GM13977 (cell line): ENCODE data around the gene CHD2.

Source experiments
- DNase-seq: peaks from one replicate; pipeline ENCODE4 v3.0.0; 2012; ENCODE audit warnings: low spot score
- CTCF ChIP-seq: IDR thresholded peaks from 2 replicates; pipeline ENCODE4 v1.5.1; 2012; ENCODE audit warnings: mild to moderate bottlenecking, control low read depth; ENCODE audit not compliant: insufficient read depth; ENCODE audit errors: extremely low read depth, missing control alignments
- in situ Hi-C: fragments of 300-500 bp; cut with MboI; formaldehyde crosslinking; loops from one replicate; pipeline ENCODE4 v1.12.0; 2022; ENCODE audit warnings: low sequenced_read_pairs, low pct_unique_long_range_greater_than_20kb, mixed read lengths, inconsistent platforms; ENCODE audit not compliant: unreplicated experiment

Gene CHD2

GRCh38 chr15:92929002-92929401 is 28.9 kb downstream of the CHD2 start:
- in situ Hi-C loops = no loop called here
- TF ChIP-seq CTCF = no peak
- DNase-seq = no peak

- no peak for DNase-seq
- no peak for TF ChIP-seq CTCF
- in situ Hi-C loops = no loop called here
Observed at GRCh38 chr15:92930054-92930621, 30.0 kb downstream of the CHD2 start.

GRCh38 chr15:92930776-92931175 is 30.7 kb downstream of the CHD2 start:
- in situ Hi-C loops = no loop called here
- no peak for DNase-seq
- TF ChIP-seq CTCF = no peak

- DNase-seq = no peak
- in situ Hi-C loops = no loop called here
- TF ChIP-seq CTCF = no peak
Observed at GRCh38 chr15:92932946-92933649, 33.0 kb downstream of the CHD2 start.

GRCh38 chr15:92933831-92934230 is 33.7 kb downstream of the CHD2 start:
- no peak for DNase-seq
- TF ChIP-seq CTCF = no peak
- in situ Hi-C loops = no loop called here

- DNase-seq = no peak
- no peak for TF ChIP-seq CTCF
Observed at GRCh38 chr15:92934716-92935115, 34.6 kb downstream of the CHD2 start.

GRCh38 chr15:92936138-92936537 is 36.0 kb downstream of the CHD2 start:
- in situ Hi-C loops = no loop called here
- no peak for TF ChIP-seq CTCF

More at GRCh38 chr15:92934716-92935115, 34.6 kb downstream of the CHD2 start:
- in situ Hi-C loops = no loop called here

More at GRCh38 chr15:92936138-92936537, 36.0 kb downstream of the CHD2 start:
- no peak for DNase-seq
